PC-9 (cell line): Measurements from ENCODE around the gene ARSD.

ENCODE experiments used
- CTCF ChIP-seq: fragments of 200-600 bp; sonication (generic); conservative IDR thresholded peaks from 2 replicates; pipeline ENCODE4 v1.6.1; 2017; ENCODE audit warnings: mixed run types, antibody characterized with exemption, mild to moderate bottlenecking, moderate library complexity
- EZH2 ChIP-seq: fragments of 200-600 bp; sonication (generic); IDR thresholded peaks from 2 replicates; pipeline ENCODE4 v1.8.0; 2017; ENCODE audit warnings: antibody characterized with exemption, low read depth

DNA sequence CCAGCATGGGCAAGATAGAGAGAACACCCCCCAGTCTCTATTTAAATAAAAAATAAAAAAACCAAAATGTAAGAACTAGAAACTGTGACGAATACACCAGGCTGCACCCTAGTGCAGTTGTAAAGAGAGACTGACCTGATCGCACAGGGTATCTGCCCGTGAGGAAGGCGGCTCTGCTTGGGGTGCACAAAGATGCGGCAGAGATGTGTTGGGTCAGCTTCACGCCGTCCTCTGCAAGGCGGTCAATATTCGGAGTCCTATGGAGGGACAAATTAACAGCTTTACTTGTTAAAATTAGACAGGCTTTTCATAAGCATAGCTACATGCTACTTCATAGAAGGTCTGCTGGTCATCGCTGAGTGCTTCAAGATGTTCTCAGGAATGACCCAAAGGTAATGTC, 26.1 kb upstream of the ARSD start:
- TF ChIP-seq CTCF, result no peak
- no peak for TF ChIP-seq EZH2
